B cell (primary cell): Measurements from ENCODE around the gene TBC1D22A.

ENCODE experiments used
- EZH2 ChIP-seq: IDR thresholded peaks from 2 replicates; pipeline ENCODE4 v1.6.1; 2012; ENCODE audit warnings: borderline replicate concordance, low read depth, mild to moderate bottlenecking, moderate library complexity, low read length; ENCODE audit not compliant: insufficient read depth, poor library complexity, severe bottlenecking
- TF ChIP-seq, protein P1 (sequence below): fragments of 200-600 bp; IDR thresholded peaks from one replicate; pipeline ENCODE4 v1.8.0; 2022; ENCODE audit warnings: antibody characterized with exemption, mild to moderate bottlenecking

DNA sequence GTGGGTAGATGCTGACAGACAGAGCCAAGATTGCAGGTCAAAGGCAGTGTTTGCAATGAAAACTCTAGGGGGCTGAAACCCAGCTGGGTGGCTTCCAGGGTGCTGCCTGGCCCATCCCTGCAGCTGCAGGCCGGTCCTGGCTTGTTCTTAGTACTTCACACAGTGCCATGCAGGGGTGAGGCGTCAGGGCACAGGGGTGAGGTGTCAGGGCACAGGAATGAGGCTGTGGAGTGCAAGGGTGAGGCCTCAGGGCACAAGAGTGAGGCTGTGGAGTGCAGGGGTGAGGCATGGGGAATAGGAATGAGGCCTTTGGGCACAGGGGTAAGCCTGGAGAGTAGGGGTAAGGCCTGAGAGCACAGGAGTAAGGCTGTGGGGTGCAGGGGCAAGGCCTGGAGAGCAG is 337.6 kb downstream of the TBC1D22A start:
- TF ChIP-seq, protein P1, sequence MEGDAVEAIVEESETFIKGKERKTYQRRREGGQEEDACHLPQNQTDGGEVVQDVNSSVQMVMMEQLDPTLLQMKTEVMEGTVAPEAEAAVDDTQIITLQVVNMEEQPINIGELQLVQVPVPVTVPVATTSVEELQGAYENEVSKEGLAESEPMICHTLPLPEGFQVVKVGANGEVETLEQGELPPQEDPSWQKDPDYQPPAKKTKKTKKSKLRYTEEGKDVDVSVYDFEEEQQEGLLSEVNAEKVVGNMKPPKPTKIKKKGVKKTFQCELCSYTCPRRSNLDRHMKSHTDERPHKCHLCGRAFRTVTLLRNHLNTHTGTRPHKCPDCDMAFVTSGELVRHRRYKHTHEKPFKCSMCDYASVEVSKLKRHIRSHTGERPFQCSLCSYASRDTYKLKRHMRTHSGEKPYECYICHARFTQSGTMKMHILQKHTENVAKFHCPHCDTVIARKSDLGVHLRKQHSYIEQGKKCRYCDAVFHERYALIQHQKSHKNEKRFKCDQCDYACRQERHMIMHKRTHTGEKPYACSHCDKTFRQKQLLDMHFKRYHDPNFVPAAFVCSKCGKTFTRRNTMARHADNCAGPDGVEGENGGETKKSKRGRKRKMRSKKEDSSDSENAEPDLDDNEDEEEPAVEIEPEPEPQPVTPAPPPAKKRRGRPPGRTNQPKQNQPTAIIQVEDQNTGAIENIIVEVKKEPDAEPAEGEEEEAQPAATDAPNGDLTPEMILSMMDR = no peak
- no peak for TF ChIP-seq EZH2
